Activated CD4-positive, alpha-beta T cell treated with anti-CD3 and anti-CD28 coated beads, Interleukin-2, amount 50 U/mL, for 24 hours (primary cell): ENCODE results near the gene PDIA2.
"Not testable (repeated sequence)": the region's sequence is repeated elsewhere in the genome, so short reads cannot be mapped to it uniquely, and the experiment has no call there.

ENCODE experiments used
- DNase-seq, 2 donors: peaks; one replicate each; pipeline ENCODE4 v3.0.0-alpha.2; 2020; ENCODE audit warnings: low read depth in 1 of 2, low spot score in 1 of 2

The PDIA2 gene

GRCh38 chr16:283033-283805, at the start of gene PDIA2:
PDIA2 (plus strand) TSS chr16:283164; CDS start chr16:283170, 6 bp downstream.
- no peak for DNase-seq

- DNase-seq = peak; percentile 86 to 89
Measured at GRCh38 chr16:234468-235305, 48.3 kb upstream of the PDIA2 start, which contains the start of gene FAM234A. FAM234A (plus strand) TSS chr16:234821; CDS start chr16:254414, 19,593 bp downstream.

- no peak for DNase-seq
Measured at GRCh38 chr16:239948-240277, 43.1 kb upstream of the PDIA2 start.

GRCh38 chr16:240559-240958, 42.4 kb upstream of the PDIA2 start:
- DNase-seq = no peak

- DNase-seq = no peak
Measured at GRCh38 chr16:242281-242680, 40.7 kb upstream of the PDIA2 start.

- no peak for DNase-seq
Measured at GRCh38 chr16:243348-243747, 39.6 kb upstream of the PDIA2 start.

GRCh38 chr16:245105-245504, 37.9 kb upstream of the PDIA2 start:
- no peak for DNase-seq

GRCh38 chr16:247027-247426, 35.9 kb upstream of the PDIA2 start:
- no peak for DNase-seq

GRCh38 chr16:249431-249830, 33.5 kb upstream of the PDIA2 start:
- no peak for DNase-seq

GRCh38 chr16:252366-253337, 30.3 kb upstream of the PDIA2 start:
- DNase-seq = no peak

GRCh38 chr16:253833-254232, 29.1 kb upstream of the PDIA2 start:
- DNase-seq = no peak

GRCh38 chr16:254461-254860, 28.5 kb upstream of the PDIA2 start:
- no peak for DNase-seq

GRCh38 chr16:255183-255582, 27.8 kb upstream of the PDIA2 start:
- DNase-seq = no peak

- not testable (repeated sequence) for DNase-seq
Measured at GRCh38 chr16:258091-258490, 24.9 kb upstream of the PDIA2 start.

- no peak for DNase-seq
Measured at GRCh38 chr16:259226-259625, 23.7 kb upstream of the PDIA2 start.

- no peak for DNase-seq
Measured at GRCh38 chr16:259814-260253, 23.1 kb upstream of the PDIA2 start.

GRCh38 chr16:260326-260725, 22.6 kb upstream of the PDIA2 start:
- DNase-seq = no peak

- no peak for DNase-seq
Measured at GRCh38 chr16:261031-261691, 21.8 kb upstream of the PDIA2 start.

GRCh38 chr16:262121-262745, 20.7 kb upstream of the PDIA2 start:
- DNase-seq = no peak

- no peak for DNase-seq
Measured at GRCh38 chr16:263182-263774, 19.7 kb upstream of the PDIA2 start.
